Lower leg skin (tissue), 3 donors: Measurements from ENCODE around the gene MCCC2.

ENCODE experiments used
- CTCF ChIP-seq, 3 donors: fragments of 450-650 bp; IDR thresholded peaks; one replicate each; pipeline ENCODE4 v1.5.1; 2016; ENCODE audit warnings: antibody characterized with exemption in 3 of 3, mild to moderate bottlenecking in 3 of 3, moderate library complexity in 2 of 3
- POLR2A ChIP-seq, 2 donors: fragments of 450-650 bp; IDR thresholded peaks; one replicate each; pipeline ENCODE4 v1.6.1; 2016 to 2017; ENCODE audit warnings: antibody characterized with exemption in 2 of 2, mild to moderate bottlenecking in 1 of 2, moderate library complexity in 1 of 2

GRCh38 chr5:71637133-71637532 is 50.0 kb downstream of the MCCC2 start:
- TF ChIP-seq CTCF (IDR thresholded peaks at IDR 0.05), result no peak
- no peak for TF ChIP-seq POLR2A (IDR thresholded peaks at IDR 0.05)
